GM19324 (cell line): ENCODE results near the gene LRRC46.

ENCODE experiments used
- ATAC-seq: cut with Tn5 transposase; IDR thresholded peaks from one replicate; pipeline ENCODE4 v1.9.1; 2021; ENCODE audit warnings: mild to moderate bottlenecking, moderate library complexity; ENCODE audit not compliant: unreplicated experiment, low FRiP score

LRRC46 gene

GRCh38 chr17:47831003-47831933 lies at the start of gene LRRC46, which contains the start of gene MRPL10:
Gene LRRC46 (plus strand): TSS chr17:47831670. CDS start chr17:47831990, 320 bp downstream.
Gene MRPL10 (minus strand): TSS chr17:47831541. CDS start chr17:47831511, 30 bp downstream.
- peak; percentile 89 for ATAC-seq

- ATAC-seq = no peak
Measured at GRCh38 chr17:47785538-47786123, 45.8 kb upstream of the LRRC46 start.

- no peak for ATAC-seq
Measured at GRCh38 chr17:47789611-47790561, 41.6 kb upstream of the LRRC46 start.

- no peak for ATAC-seq
Measured at GRCh38 chr17:47791025-47791424, 40.4 kb upstream of the LRRC46 start.

GRCh38 chr17:47792457-47792856 lies 39.0 kb upstream of the LRRC46 start:
- ATAC-seq = no peak

- no peak for ATAC-seq
Measured at GRCh38 chr17:47792979-47793378, 38.5 kb upstream of the LRRC46 start.

GRCh38 chr17:47797797-47798196 lies 33.7 kb upstream of the LRRC46 start:
- no peak for ATAC-seq

GRCh38 chr17:47800686-47801085 lies 30.8 kb upstream of the LRRC46 start:
- no peak for ATAC-seq

GRCh38 chr17:47801176-47801765 lies 30.2 kb upstream of the LRRC46 start:
- ATAC-seq = no peak

GRCh38 chr17:47801906-47802305 lies 29.6 kb upstream of the LRRC46 start:
- no peak for ATAC-seq

- no peak for ATAC-seq
Measured at GRCh38 chr17:47802341-47803022, 29.0 kb upstream of the LRRC46 start.

GRCh38 chr17:47803201-47803600 lies 28.3 kb upstream of the LRRC46 start:
- no peak for ATAC-seq

GRCh38 chr17:47803751-47804150 lies 27.7 kb upstream of the LRRC46 start:
- no peak for ATAC-seq

GRCh38 chr17:47804461-47804860 lies 27.0 kb upstream of the LRRC46 start:
- no peak for ATAC-seq

GRCh38 chr17:47806026-47806912 lies 25.2 kb upstream of the LRRC46 start:
- ATAC-seq = no peak

- no peak for ATAC-seq
Measured at GRCh38 chr17:47806913-47807255, 24.6 kb upstream of the LRRC46 start.

GRCh38 chr17:47807421-47807820 lies 24.0 kb upstream of the LRRC46 start:
- ATAC-seq = no peak

- no peak for ATAC-seq
Measured at GRCh38 chr17:47808036-47808829, 23.2 kb upstream of the LRRC46 start.
